GM04503 (cell line): ENCODE results near the gene PNPLA8.

Source experiments
- DNase-seq: peaks from one replicate; pipeline ENCODE4 v3.0.0-alpha.2; 2012; ENCODE audit warnings: low read depth

The PNPLA8 gene

DNA sequence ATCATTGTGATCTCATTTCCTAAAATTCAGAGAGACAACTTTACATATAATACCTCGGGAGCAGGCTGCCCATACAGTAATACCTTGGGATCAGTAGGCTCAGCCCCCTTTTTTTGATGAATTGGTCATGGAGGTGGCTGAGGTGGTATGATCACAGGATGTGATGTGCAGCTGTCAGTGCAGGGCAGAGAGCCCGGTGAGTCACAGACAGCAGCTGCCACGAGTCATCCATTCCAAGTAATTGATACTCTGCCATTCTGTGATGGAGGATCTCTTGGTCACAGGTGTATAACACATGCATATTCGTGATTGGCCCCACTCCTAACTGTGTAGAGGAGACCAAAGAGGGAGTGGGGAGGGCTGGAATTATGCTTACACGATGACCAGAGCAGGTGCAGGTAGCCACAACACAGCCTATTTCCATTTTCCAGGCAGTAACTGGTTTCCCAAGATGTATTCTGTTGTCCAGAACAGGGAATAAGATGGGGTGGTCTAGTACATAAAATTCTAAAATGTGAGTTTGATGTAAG is 83.8 kb downstream of the PNPLA8 start:
- no peak for DNase-seq

DNA sequence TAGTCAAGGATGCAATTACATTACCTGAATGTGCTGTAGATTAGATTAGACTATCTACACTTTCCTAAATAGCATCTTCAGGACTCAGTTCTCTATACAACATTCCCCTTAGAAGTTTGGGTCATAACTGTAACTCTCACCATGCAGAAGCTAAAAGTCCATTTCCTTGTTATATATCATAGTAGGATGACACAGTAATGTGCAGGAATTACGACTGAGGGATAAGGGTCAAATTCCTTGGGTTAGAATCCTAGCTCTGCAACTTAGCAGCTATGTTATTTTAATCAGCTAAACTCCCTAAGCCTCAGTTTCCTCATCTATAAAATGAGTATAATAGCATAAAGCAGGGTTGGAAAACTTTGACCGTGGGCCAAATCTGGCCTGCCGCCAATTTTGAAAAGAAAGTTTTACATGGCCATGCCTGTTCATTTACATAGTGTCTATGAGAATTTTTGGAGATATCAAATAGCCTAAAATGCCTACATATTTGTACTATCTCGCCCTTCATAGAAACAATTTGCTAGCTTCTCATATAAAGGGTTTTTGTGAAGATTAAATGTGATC is 84.5 kb downstream of the PNPLA8 start:
- no peak for DNase-seq

DNA sequence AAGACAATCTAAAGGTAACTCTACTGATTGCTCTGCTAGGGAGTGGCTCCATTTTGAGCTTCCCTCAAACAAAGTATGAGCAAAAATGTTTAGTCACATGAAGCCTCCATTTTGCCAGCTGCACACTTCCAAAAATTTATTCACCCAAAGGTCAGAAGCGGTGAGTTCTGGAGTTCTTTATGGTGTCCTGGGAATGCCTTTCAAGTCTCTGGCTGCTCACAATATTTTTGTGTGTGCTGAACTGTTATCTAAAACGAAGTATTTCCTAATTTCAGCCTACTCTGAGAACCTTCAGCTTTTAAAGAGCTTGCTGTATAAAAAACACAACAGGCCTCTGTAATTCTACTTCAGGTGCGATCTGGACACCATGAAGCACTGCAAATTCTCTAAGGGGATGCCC is 85.3 kb downstream of the PNPLA8 start:
- no peak for DNase-seq

GRCh38 chr7:108436906-108437305 is 89.0 kb downstream of the PNPLA8 start:
- no peak for DNase-seq

GRCh38 chr7:108434010-108434409 is 91.9 kb downstream of the PNPLA8 start:
- DNase-seq: no peak

DNA sequence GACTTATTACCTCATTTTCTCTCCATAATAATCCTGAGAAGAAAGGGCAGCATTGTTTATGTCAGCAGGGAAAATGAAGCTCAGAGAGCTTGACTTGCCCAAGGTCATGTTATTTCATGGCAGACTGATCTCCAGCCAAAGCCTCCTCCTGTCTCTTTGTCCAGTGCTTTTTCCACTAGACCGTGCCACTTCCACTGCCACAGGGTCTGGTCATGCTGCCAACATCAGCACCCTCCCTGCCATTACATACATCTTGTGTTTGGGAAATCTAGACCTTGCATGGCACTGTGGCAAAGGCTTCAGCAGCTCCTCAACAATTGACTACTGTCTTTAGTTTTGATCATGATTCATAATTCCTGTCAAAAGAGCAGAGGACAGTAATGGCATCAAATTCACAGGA is 94.8 kb downstream of the PNPLA8 start:
- DNase-seq: no peak

GRCh38 chr7:108430664-108431063 is 95.3 kb downstream of the PNPLA8 start:
- DNase-seq: no peak

- no peak for DNase-seq
Measured at GRCh38 chr7:108427766-108428165, 98.2 kb downstream of the PNPLA8 start.

GRCh38 chr7:108425714-108426275 is 100.1 kb downstream of the PNPLA8 start:
- DNase-seq: no peak

DNA sequence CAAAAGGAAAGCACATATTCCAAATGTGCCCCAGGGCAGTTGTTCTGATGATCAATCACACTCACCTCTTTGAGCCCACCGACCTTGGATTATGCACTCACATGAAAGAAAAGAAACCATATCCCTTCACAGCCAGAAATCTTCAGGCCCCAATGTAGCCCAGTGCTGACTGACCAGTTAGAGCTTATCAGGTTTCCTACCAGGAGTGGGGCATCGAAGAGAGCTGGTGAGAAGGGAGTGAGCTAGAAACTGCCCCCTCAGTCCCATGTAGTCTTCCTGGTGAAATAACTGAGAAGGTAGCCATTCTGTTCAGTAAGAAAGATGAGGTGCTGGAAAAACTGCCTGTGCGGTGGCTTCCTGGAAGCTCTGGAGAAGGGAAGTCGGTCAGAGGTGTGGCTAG is 101.9 kb downstream of the PNPLA8 start:
- DNase-seq: no peak

DNA sequence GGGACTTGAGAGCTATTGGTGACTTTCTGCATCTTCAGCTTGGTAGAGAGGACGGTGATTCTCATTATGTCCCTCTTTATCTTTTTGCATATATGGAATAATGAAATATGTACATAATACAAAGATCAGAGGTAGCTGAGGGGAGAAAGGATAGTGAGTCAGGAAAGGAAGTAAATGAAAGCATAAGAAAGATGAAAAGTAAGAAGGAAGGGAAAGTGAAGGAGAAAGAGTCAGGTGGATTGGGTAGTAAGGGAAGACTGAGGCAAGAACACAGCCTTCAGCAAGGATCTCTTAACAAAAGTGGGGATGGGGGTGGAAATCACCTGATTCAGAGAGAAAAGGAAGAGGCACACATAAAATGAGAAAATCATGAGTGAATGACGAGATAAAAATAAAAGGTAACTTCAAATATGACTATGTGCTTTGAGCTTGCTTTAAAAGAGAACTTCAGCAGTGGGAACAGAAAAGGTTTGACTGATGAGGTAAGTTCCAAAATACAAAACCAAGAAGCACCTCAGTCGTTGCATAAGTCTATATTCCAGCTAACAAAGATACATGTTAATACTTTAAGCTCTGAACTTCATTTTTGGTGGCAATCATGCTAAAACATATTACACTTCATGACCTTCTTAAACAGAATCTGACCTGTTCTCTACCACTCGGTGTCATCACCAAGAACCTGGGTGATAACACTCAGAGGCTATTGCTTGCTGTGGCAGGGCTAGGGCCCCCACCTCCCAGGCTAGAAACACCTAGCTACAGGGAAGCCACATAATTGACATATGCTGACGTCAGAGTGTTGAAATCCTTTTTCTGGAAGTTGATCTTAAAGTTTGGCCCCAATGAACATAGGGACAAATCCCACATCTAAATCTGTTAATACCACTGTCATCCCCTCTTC is 102.6 kb downstream of the PNPLA8 start:
- no peak for DNase-seq

- DNase-seq: no peak
Measured at GRCh38 chr7:108421720-108422331, 104.1 kb downstream of the PNPLA8 start.
